Measurements from ENCODE around the gene SLC25A33.

SLC25A33 gene

GRCh38 chr1:9628541-9629444 is 89.5 kb downstream of the SLC25A33 start:
- no peak for DNase-seq

GRCh38 chr1:9629445-9630201 is 90.4 kb downstream of the SLC25A33 start:
- no peak for DNase-seq

GRCh38 chr1:9630331-9631111 is 91.3 kb downstream of the SLC25A33 start:
- DNase-seq, result no peak

- no peak for DNase-seq
These were observed 92.3 kb downstream of the SLC25A33 start for GRCh38 chr1:9631613-9632012.

- no peak for DNase-seq
These were observed 94.2 kb downstream of the SLC25A33 start for GRCh38 chr1:9633493-9633892.

GRCh38 chr1:9634582-9634981 is 95.3 kb downstream of the SLC25A33 start:
- DNase-seq, result no peak

All from NCI-H526 treated with DMSO at 0.1 percent for 48 hours (cell line).